Transverse colon (tissue), 4 donors: ENCODE data around the gene CBLC. TPM values are rescaled to one million over a fixed set of nuclear protein-coding genes. Genes with fewer than 3 reads are reported as not detected.

Source experiments
- DNase-seq: peaks from one replicate; pipeline ENCODE4 v3.0.0-alpha.2; 2019
- H3K27ac ChIP-seq, 4 donors: fragments of 200-600 bp; sonication (generic); 2 replicates each; pipeline ENCODE4 v1.5.1; 2016 to 2018; ENCODE audit warnings: inconsistent platforms in 4 of 4
- H3K27me3 ChIP-seq: fragments of 200-600 bp; sonication (generic); 2 replicates; pipeline ENCODE4 v1.5.1; 2017; ENCODE audit warnings: inconsistent platforms
- H3K36me3 ChIP-seq, 4 donors: fragments of 200-600 bp; sonication (generic); 2 replicates each; pipeline ENCODE4 v1.5.1; 2017 to 2019; ENCODE audit warnings: inconsistent platforms in 4 of 4
- H3K4me1 ChIP-seq, 4 donors: fragments of 200-600 bp; sonication (generic); 2 replicates each; pipeline ENCODE4 v1.5.1; 2017 to 2020; ENCODE audit warnings: inconsistent platforms in 4 of 4
- H3K4me3 ChIP-seq, 4 donors: fragments of 200-600 bp; sonication (generic); 1 replicate in 1 of 4; 2 replicates in 3 of 4; pipeline versions ENCODE4 v1.5.1 to v1.6.1; 2017 to 2019; ENCODE audit warnings: inconsistent platforms in 4 of 4
- H3K9me3 ChIP-seq, 2 donors: fragments of 200-600 bp; sonication (generic); 2 replicates each; pipeline ENCODE4 v1.5.1; 2017 to 2019; ENCODE audit warnings: inconsistent platforms in 2 of 2
- EP300 ChIP-seq: sonication (generic); formaldehyde crosslinking; IDR thresholded peaks from one replicate; pipeline ENCODE4 v1.6.1; 2017; ENCODE audit warnings: antibody characterized with exemption, low read depth
- POLR2A ChIP-seq: fragments of 450-650 bp; IDR thresholded peaks from one replicate; pipeline ENCODE4 v1.6.1; 2016; ENCODE audit warnings: antibody characterized with exemption, mild to moderate bottlenecking, moderate library complexity
- POLR2AphosphoS5 ChIP-seq, 3 donors: sonication (generic); formaldehyde crosslinking; IDR thresholded peaks; one replicate each; pipeline ENCODE4 v1.6.1; 2016; ENCODE audit warnings: antibody characterized with exemption in 3 of 3
- WGBS, 2 donors: methylation state at CpG; one replicate each; pipeline ENCODE4 v1.1.5; 2018; ENCODE audit warnings: low coverage in 1 of 2; 5-methylcytosine and 5-hydroxymethylcytosine counted together
- in situ Hi-C, 4 donors: fragments of 200-750 bp; cut with MboI; loops; one replicate each; pipeline versions ENCODE4 v1.15.0 to v1.15.1; 2017; ENCODE audit warnings: low sequenced_read_pairs in 3 of 4, low pct_ligation_motif_present in 1 of 4, low pct_unique_long_range_greater_than_20kb in 1 of 4
- intact Hi-C: fragments of 100-400 bp; cut with DNase I; formaldehyde crosslinking; loops from one replicate; pipeline ENCODE4 v1.15.1; 2023; ENCODE audit warnings: low total_unique reads
- total RNA-seq, 4 donors: library from RNA; depleted of rRNA; stranded (reverse); fragments of >200 nt; gene quantifications; one replicate each; pipeline ENCODE4 v1.1.0, GENCODE V29; 2016
- TF ChIP-seq, protein P1 (sequence below), 5 experiments: fragments of 200-600 bp in 3 of 5; fragments of 450-650 bp in 2 of 5; sonication (generic) in 3 of 5; IDR thresholded peaks; 1 replicate in 2 of 5; 2 replicates in 3 of 5; pipeline ENCODE4 v1.5.1; 2016 to 2017; ENCODE audit warnings: antibody characterized with exemption in 5 of 5, inconsistent platforms in 3 of 5, mild to moderate bottlenecking in 2 of 5, moderate library complexity in 1 of 5

CBLC gene
- total RNA-seq, 4 donors from 2014 or later: 96.1 to 210 (median 145) TPM

DNA sequence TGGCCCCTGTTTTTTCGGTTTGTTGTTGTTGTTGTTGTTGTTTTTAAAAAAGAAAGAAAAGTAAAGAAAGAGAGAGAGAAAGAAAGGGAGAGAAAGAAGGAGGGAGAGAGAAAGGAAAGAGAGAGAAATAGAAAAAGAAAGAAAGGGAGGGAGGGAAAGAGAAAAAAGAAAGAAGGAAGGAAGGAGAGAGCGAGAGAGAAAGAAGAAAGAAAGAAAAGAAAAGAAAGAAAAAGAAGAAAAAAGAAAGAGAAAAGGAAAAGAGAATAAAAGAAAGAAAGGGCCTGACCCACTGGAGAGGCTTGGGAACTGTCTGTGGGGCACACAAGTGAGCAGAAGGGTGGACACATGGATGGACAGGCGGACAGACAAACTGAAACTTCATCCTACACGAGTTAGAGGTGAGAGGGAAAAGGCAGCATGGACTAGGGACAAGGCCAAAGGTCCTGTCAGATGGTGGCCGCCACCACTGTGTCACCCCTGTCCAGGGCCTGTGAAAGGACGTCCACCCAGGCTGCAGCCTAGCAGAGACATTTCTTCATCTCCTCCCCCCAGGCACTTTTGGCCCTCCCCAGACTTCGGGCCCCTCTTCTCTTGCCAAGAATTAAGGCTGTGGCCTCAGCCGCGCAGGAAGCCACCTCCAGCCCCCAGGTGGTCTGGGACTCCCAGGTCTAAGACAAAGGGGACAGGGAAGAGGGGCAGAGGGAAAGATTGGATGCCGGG lies 22.1 kb downstream of the CBLC start:
- no peak for DNase-seq
- in situ Hi-C loops: loop anchor here in 2 of 4 donors (5.0 to 25.0 kb wide), 2 partner anchors 43 to 212 kb away; no protein-coding TSS in a partner anchor
- Histone ChIP-seq H3K27ac (no peak overlapping the region), H3K27me3 (no peaks in the 10 kb centered on the region), H3K4me3 (no peak overlapping the region), H3K9me3 (no peaks in the 10 kb centered on the region), H3K4me1 (peaks cover 0 to 10% (median 0%) of the 10 kb centered on the region in 4 donors), H3K36me3 (no peaks in the 10 kb centered on the region)
- intact Hi-C loops: loop anchor here (1.0 kb wide), 1 partner anchor 45 kb away; no protein-coding TSS in a partner anchor
- TF ChIP-seq EP300 (no peak), POLR2AphosphoS5 (IDR thresholded peaks at IDR 0.05) (no peak), POLR2A (no peak)
- TF ChIP-seq, protein P1, sequence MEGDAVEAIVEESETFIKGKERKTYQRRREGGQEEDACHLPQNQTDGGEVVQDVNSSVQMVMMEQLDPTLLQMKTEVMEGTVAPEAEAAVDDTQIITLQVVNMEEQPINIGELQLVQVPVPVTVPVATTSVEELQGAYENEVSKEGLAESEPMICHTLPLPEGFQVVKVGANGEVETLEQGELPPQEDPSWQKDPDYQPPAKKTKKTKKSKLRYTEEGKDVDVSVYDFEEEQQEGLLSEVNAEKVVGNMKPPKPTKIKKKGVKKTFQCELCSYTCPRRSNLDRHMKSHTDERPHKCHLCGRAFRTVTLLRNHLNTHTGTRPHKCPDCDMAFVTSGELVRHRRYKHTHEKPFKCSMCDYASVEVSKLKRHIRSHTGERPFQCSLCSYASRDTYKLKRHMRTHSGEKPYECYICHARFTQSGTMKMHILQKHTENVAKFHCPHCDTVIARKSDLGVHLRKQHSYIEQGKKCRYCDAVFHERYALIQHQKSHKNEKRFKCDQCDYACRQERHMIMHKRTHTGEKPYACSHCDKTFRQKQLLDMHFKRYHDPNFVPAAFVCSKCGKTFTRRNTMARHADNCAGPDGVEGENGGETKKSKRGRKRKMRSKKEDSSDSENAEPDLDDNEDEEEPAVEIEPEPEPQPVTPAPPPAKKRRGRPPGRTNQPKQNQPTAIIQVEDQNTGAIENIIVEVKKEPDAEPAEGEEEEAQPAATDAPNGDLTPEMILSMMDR (IDR thresholded peaks at IDR 0.05): no peak
- 66 to 71% methylated on average over 4 to 10 of the region's 10 CpGs for WGBS, 2 donors

DNA sequence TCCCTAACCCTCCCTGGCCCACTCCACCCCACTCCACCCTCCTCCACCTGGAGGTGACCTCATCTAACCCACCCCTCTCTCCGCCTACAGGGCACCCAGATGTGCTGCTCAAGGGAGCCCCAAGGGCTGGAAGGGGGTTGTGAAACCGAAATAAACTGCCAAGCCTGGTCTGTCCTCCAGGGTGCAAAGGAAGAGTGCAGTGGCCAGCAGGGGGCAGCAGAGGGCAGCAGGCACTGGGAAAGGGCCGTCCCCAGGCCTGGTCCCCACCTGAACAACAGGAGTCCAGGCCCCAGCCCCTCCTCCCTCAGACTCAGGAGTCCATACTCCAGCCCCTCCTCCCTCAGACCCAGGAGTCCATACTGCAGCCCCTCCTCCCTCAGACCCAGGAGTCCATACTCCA lies 22.8 kb downstream of the CBLC start:
- intact Hi-C loops: loop anchor here (1.0 kb wide), 1 partner anchor 44 kb away; no protein-coding TSS in a partner anchor
- WGBS, 2 donors: 0% methylated on average over 3 of the region's 3 CpGs; no CpG with 5 or more reads in 1 of the 2 donors
- Histone ChIP-seq H3K4me3 (no peak overlapping the region), H3K36me3 (no peaks in the 10 kb centered on the region), H3K9me3 (no peaks in the 10 kb centered on the region), H3K27ac (no peak overlapping the region), H3K4me1 (peaks cover 0 to 10% (median 0%) of the 10 kb centered on the region in 4 donors), H3K27me3 (no peaks in the 10 kb centered on the region)
- in situ Hi-C loops: no loop called here
- peak; percentile 88 for DNase-seq
- TF ChIP-seq, protein P1 (IDR thresholded peaks at IDR 0.05): peak; percentile 88 to 97 (median 94)
- peak in 1 of 3 donors; percentile 43 for TF ChIP-seq POLR2AphosphoS5 (IDR thresholded peaks at IDR 0.05)
- no peak for TF ChIP-seq POLR2A

GRCh38 chr19:44803442-44804428 lies 26.0 kb downstream of the CBLC start:
- no peaks in the 10 kb centered on the region for H3K36me3 ChIP-seq
- in situ Hi-C loops: no loop called here
- H3K4me1 ChIP-seq: peaks cover 8 to 17% (median 10%) of the 10 kb centered on the region in 4 donors
- 90 to 94% methylated on average over 9 to 13 of the region's 13 CpGs for WGBS, 2 donors
- H3K27me3 ChIP-seq: no peaks in the 10 kb centered on the region
- TF ChIP-seq POLR2AphosphoS5 (IDR thresholded peaks at IDR 0.05) (peak in 1 of 3 donors; percentile 13), POLR2A (no peak), EP300 (no peak)
- TF ChIP-seq, protein P1 (IDR thresholded peaks at IDR 0.05): no peak
- intact Hi-C loops: no loop called here
- no peak overlapping the region for H3K27ac ChIP-seq
- H3K9me3 ChIP-seq: no peaks in the 10 kb centered on the region
- no peak overlapping the region for H3K4me3 ChIP-seq
- DNase-seq: no peak

- intact Hi-C loops: no loop called here
- WGBS, 2 donors: 50 to 86% methylated on average over 1 to 7 of the region's 7 CpGs
- no peak for TF ChIP-seq POLR2A
- TF ChIP-seq, protein P1 (IDR thresholded peaks at IDR 0.05): no peak
- no peak for TF ChIP-seq POLR2AphosphoS5 (IDR thresholded peaks at IDR 0.05)
- no peak for TF ChIP-seq EP300
Measured at GRCh38 chr19:44806291-44806690, 28.6 kb downstream of the CBLC start.

More at GRCh38 chr19:44806291-44806690, 28.6 kb downstream of the CBLC start:
- H3K36me3 ChIP-seq: no peaks in the 10 kb centered on the region
- H3K27ac ChIP-seq: no peak overlapping the region
- no peaks in the 10 kb centered on the region for H3K9me3 ChIP-seq
- no peak for DNase-seq
- in situ Hi-C loops: no loop called here
- H3K27me3 ChIP-seq: peaks cover 3% of the 10 kb centered on the region
- peaks cover 15 to 26% (median 22%) of the 10 kb centered on the region in 4 donors for H3K4me1 ChIP-seq
- no peak overlapping the region for H3K4me3 ChIP-seq
